GM12878 (cell line): ENCODE data around the gene TBXAS1. TPM values are rescaled to one million over a fixed set of nuclear protein-coding genes. Genes with fewer than 3 reads are reported as not detected.

Experiments used
- ATAC-seq: fragments of 200-7000 bp; cut with Tn5 transposase; 3 replicates; pipeline ENCODE4 v1.9.1; 2020; ENCODE audit warnings: mild to moderate bottlenecking, moderate library complexity
- BruUV-seq: library from RNA; stranded (reverse); fragments of 400-500 nt; replicated peaks from 2 replicates; lab custom pipeline; 2021; lab: Mats Ljungman, UMichigan
- CTCF ChIA-PET: fragments of 300-600 bp; sonication (Branson Sonifier 250); formaldehyde crosslinking; extraction: SDS; loops from one replicate; lab custom pipeline; 2021; ENCODE audit warnings: inconsistent platforms; lab: Yijun Ruan, JAX
- POLR2A ChIA-PET: fragments of 350-600 bp; formaldehyde crosslinking; extraction: SDS; loops from one replicate; lab custom pipeline; 2021; ENCODE audit warnings: inconsistent platforms; lab: Charles Lee
- RAD21 ChIA-PET: fragments of 300-600 bp; sonication (Branson Sonifier 250); formaldehyde crosslinking; loops from one replicate; lab custom pipeline; 2023; ENCODE audit warnings: antibody characterized with exemption; ENCODE audit not compliant: unreplicated experiment; lab: Charles Lee
- SMC1A ChIA-PET: fragments of 300-600 bp; sonication (Branson Sonifier 250); formaldehyde crosslinking; loops from one replicate; lab custom pipeline; 2023; ENCODE audit not compliant: unreplicated experiment, uncharacterized antibody; lab: Charles Lee
- DNase-seq: peaks from one replicate; pipeline ENCODE4 v3.0.0-alpha.2; 2011; ENCODE audit warnings: low read depth, low spot score
- FAIRE-seq: peaks from 3 replicates; lab custom pipeline; 2011; peaks lifted over from hg19 to GRCh38; lab: Jason Lieb, UNC
- H2AFZ ChIP-seq: 2 replicates; pipeline ENCODE4 v1.6.0; 2011; ENCODE audit warnings: low read depth, low read length, control low read depth; ENCODE audit not compliant: control insufficient read depth
- H3K27ac ChIP-seq: 2 replicates; pipeline ENCODE4 v1.5.1; 2011; ENCODE audit warnings: control low read depth; ENCODE audit not compliant: control insufficient read depth, insufficient read depth
- H3K27me3 ChIP-seq, 2 experiments: replicated peaks in 1 of 2; 2 replicates each; pipeline versions ENCODE4 v1.6.0 to v1.6.1; 2011; ENCODE audit warnings: low read length in 1 of 2; ENCODE audit not compliant: control insufficient read depth in 2 of 2, insufficient read depth in 2 of 2
- H3K36me3 ChIP-seq, 2 experiments: 2 replicates each; pipeline ENCODE4 v1.5.1; 2011; ENCODE audit warnings: low read length in 1 of 2; ENCODE audit not compliant: control insufficient read depth in 2 of 2, insufficient read depth in 2 of 2
- H3K4me1 ChIP-seq: 2 replicates; pipeline ENCODE4 v1.6.1; 2011; ENCODE audit warnings: mild to moderate bottlenecking, low read length, moderate library complexity, mixed read lengths; ENCODE audit not compliant: control insufficient read depth, insufficient read depth
- H3K4me2 ChIP-seq: 2 replicates; pipeline ENCODE4 v1.6.0; 2011; ENCODE audit warnings: control low read depth; ENCODE audit not compliant: control insufficient read depth, insufficient read depth
- H3K4me3 ChIP-seq: fragments of 200-600 bp; sonication (generic); 2 replicates; pipeline ENCODE4 v1.5.1; 2016
- H3K79me2 ChIP-seq: 2 replicates; pipeline ENCODE4 v1.6.0; 2011; ENCODE audit warnings: low read length; ENCODE audit not compliant: control insufficient read depth, insufficient read depth
- H3K9ac ChIP-seq: 2 replicates; pipeline ENCODE4 v1.8.0; 2011; ENCODE audit warnings: low read length, control low read depth, mixed read lengths; ENCODE audit not compliant: control insufficient read depth, insufficient read depth
- H3K9me3 ChIP-seq: replicated peaks from 3 replicates; pipeline ENCODE4 v1.5.1; 2011; ENCODE audit warnings: mild to moderate bottlenecking, low read length; ENCODE audit not compliant: control insufficient read depth, insufficient read depth
- H4K20me1 ChIP-seq: 2 replicates; pipeline ENCODE4 v1.6.0; 2011; ENCODE audit not compliant: control insufficient read depth, insufficient read depth
- SP1 ChIP-seq: IDR thresholded peaks from one replicate; pipeline ENCODE4 v1.6.1; 2011; ENCODE audit warnings: low read depth, low read length
- SUPT20H ChIP-seq: IDR thresholded peaks from 2 replicates; pipeline ENCODE4 v1.6.1; 2011; ENCODE audit warnings: low read depth, mild to moderate bottlenecking, low read length, moderate library complexity, borderline replicate concordance; ENCODE audit not compliant: control insufficient read depth
- WRNIP1 ChIP-seq: IDR thresholded peaks from 2 replicates; pipeline ENCODE4 v1.6.1; 2011; ENCODE audit warnings: low read depth, low read length, improper control_type of control experiment, borderline replicate concordance
- ZBTB4 ChIP-seq: fragments of 450-650 bp; formaldehyde crosslinking; IDR thresholded peaks from 2 replicates; pipeline ENCODE4 v1.4.0; 2022; ENCODE audit warnings: mild to moderate bottlenecking, moderate library complexity
- ZNF217 ChIP-seq: fragments of 450-650 bp; IDR thresholded peaks from 2 replicates; pipeline ENCODE4 v1.6.1; 2017; ENCODE audit warnings: antibody characterized with exemption, mild to moderate bottlenecking
- WGBS: methylation state at CpG from one replicate; pipeline ENCODE4 v1.1.6; 2016; ENCODE audit warnings: low lambda C conversion rate; ENCODE audit not compliant: insufficient replicate concordance, insufficient coverage; ENCODE audit errors: missing lambda C conversion rate; 5-methylcytosine and 5-hydroxymethylcytosine counted together
- in situ Hi-C: fragments of 300-500 bp; cut with MboI; formaldehyde crosslinking; loops from 9 replicates; pipeline ENCODE4 v1.14.3; 2018; ENCODE audit warnings: mixed read lengths
- intact Hi-C: fragments of 100-400 bp; cut with micrococcal nuclease; formaldehyde crosslinking; loops from one replicate; pipeline ENCODE4 v1.14.2; 2022; ENCODE audit not compliant: unreplicated experiment
- polyA plus RNA-seq, 11 experiments: library from polyadenylated mRNA; depleted of rRNA in 4 of 11; unstranded in 6 of 11; stranded (reverse) in 5 of 11; fragments of >200 nt; fragmentation: Nextera tagmentation in 4 of 11; fragmentation: Illumina TruSeq in 1 of 11; extraction: Ambion mirVana in 4 of 11; extraction: Trizol in 1 of 11; gene quantifications; 1 replicate in 1 of 11; 2 replicates in 10 of 11; pipeline versions ENCODE4 v1.2.1 to v1.2.3, GENCODE V29; 2011 to 2016; ENCODE audit warnings: inconsistent platforms in 2 of 11, missing spikeins in 2 of 11, low read depth in 1 of 11
- total RNA-seq, 4 experiments: library from RNA; depleted of rRNA in 3 of 4; stranded (reverse); fragments of >200 nt in 3 of 4; fragmentation: Illumina TruSeq in 1 of 4; extraction: Trizol in 1 of 4; gene quantifications; 2 replicates each; pipeline versions ENCODE4 v1.2.1 to v1.2.3, GENCODE V29; 2013 to 2021
- TF ChIP-seq, protein P1 (sequence below): IDR thresholded peaks from 2 replicates; pipeline ENCODE4 v1.6.1; 2011; ENCODE audit warnings: borderline replicate concordance, low read depth, mild to moderate bottlenecking, moderate library complexity, mixed read lengths, low read length; ENCODE audit not compliant: insufficient read depth; ENCODE audit errors: extremely low read length

Gene TBXAS1
- total and polyA plus RNA-seq, 10 of the 15 experiments (the other 5 are each of a cell fraction or from before 2014, with no cell fraction given), result 1.5 to 32.7 (median 16.3) TPM

GRCh38 chr7:140068033-140068432 is 239.0 kb downstream of the TBXAS1 start (continued):
- no peak for TF ChIP-seq ZBTB4

- Histone ChIP-seq H3K4me1 (no peaks in the 10 kb centered on the region), H3K27ac (no peak overlapping the region), H2AFZ (no peak overlapping the region), H3K4me2 (no peak overlapping the region), H4K20me1 (0 out of 2 replicates have a peak, but pooled peaks cover 4% of the 10 kb centered on the region), H3K4me3 (no peak overlapping the region)
- SMC1A ChIA-PET, result no interaction called here
- no peak for FAIRE-seq
- WGBS, result 50% methylated on average over 4 of the region's 4 CpGs
- intact Hi-C loops, result no loop called here
- BruUV-seq, result no TSS peak
- no peak for TF ChIP-seq SP1
- no peak for TF ChIP-seq SUPT20H
- no peak for TF ChIP-seq WRNIP1
- TF ChIP-seq, protein P1, sequence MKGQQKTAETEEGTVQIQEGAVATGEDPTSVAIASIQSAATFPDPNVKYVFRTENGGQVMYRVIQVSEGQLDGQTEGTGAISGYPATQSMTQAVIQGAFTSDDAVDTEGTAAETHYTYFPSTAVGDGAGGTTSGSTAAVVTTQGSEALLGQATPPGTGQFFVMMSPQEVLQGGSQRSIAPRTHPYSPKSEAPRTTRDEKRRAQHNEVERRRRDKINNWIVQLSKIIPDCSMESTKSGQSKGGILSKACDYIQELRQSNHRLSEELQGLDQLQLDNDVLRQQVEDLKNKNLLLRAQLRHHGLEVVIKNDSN, result no peak
- no peak for TF ChIP-seq ZNF217
- no peak for TF ChIP-seq ZBTB4
- TF ChIP-seq, all 136 proteins: peak for 0
- no peaks in the 10 kb centered on the region for H3K79me2 ChIP-seq
- no peak overlapping the region for H3K9ac ChIP-seq
- H3K36me3 ChIP-seq, result no peaks in the 10 kb centered on the region
- no peak for ATAC-seq
- POLR2A ChIA-PET, result no interaction called here
- in situ Hi-C loops, result no loop called here
- RAD21 ChIA-PET, result no interaction called here
- H3K9me3 ChIP-seq, result peaks cover 11% of the 10 kb centered on the region
- DNase-seq, result no peak
- no peaks in the 10 kb centered on the region; a peak in 3 of 4 replicates for H3K27me3 ChIP-seq
- CTCF ChIA-PET, result interaction anchor here (0.6 kb wide), 1 partner anchor 218 kb away, joined by 3 read pairs; no protein-coding TSS in a partner anchor
Observed at GRCh38 chr7:140069298-140069949, 240.4 kb downstream of the TBXAS1 start.
